ENCODE measurements around the gene VGLL4. TPM values are rescaled to one million over a fixed set of nuclear protein-coding genes. Genes with fewer than 3 reads are reported as not detected.
"Not testable (repeated sequence)": the region's sequence is repeated elsewhere in the genome, so short reads cannot be mapped to it uniquely, and the experiment has no call there.

Gene VGLL4
- total RNA-seq, 1 donor from 2014 or later: 29.4 TPM

GRCh38 chr3:11578169-11578568, 65.5 kb downstream of the VGLL4 start:
- H3K27me3 Mint-ChIP-seq (ENCODE audit: unreplicated experiment): no peaks in the 10 kb centered on the region
- no peak overlapping the region for H3K27ac Mint-ChIP-seq (ENCODE audit: unreplicated experiment)
- H3K9me3 Mint-ChIP-seq (ENCODE audit: unreplicated experiment): peaks cover 2% of the 10 kb centered on the region
- no peak for TF ChIP-seq CTCF (IDR thresholded peaks at IDR 0.05; ENCODE audit: partially characterized antibody, unreplicated experiment)
- no peak for DNase-seq
- H3K4me3 Mint-ChIP-seq (ENCODE audit: unreplicated experiment): no peak overlapping the region
- H3K36me3 Mint-ChIP-seq (ENCODE audit: unreplicated experiment): no peaks in the 10 kb centered on the region
- peaks cover 55% of the 10 kb centered on the region for H3K4me1 Mint-ChIP-seq (ENCODE audit: low read depth, unreplicated experiment)

- H3K4me3 Mint-ChIP-seq (ENCODE audit: unreplicated experiment): no peak overlapping the region
- peaks cover 2% of the 10 kb centered on the region for H3K9me3 Mint-ChIP-seq (ENCODE audit: unreplicated experiment)
- TF ChIP-seq CTCF (IDR thresholded peaks at IDR 0.05; ENCODE audit: partially characterized antibody, unreplicated experiment): no peak
- no peak for DNase-seq
- H3K36me3 Mint-ChIP-seq (ENCODE audit: unreplicated experiment): no peaks in the 10 kb centered on the region
- peaks cover 40% of the 10 kb centered on the region for H3K4me1 Mint-ChIP-seq (ENCODE audit: low read depth, unreplicated experiment)
- H3K27me3 Mint-ChIP-seq (ENCODE audit: unreplicated experiment): no peaks in the 10 kb centered on the region
- no peak overlapping the region for H3K27ac Mint-ChIP-seq (ENCODE audit: unreplicated experiment)
Observed at GRCh38 chr3:11576453-11576852, 67.3 kb downstream of the VGLL4 start.

- Mint-ChIP-seq H3K4me1 (ENCODE audit: low read depth, unreplicated experiment) (peaks cover 41% of the 10 kb centered on the region), H3K4me3 (ENCODE audit: unreplicated experiment) (no peak overlapping the region), H3K9me3 (ENCODE audit: unreplicated experiment) (peaks cover 3% of the 10 kb centered on the region), H3K36me3 (ENCODE audit: unreplicated experiment) (no peaks in the 10 kb centered on the region), H3K27ac (ENCODE audit: unreplicated experiment) (no peak overlapping the region), H3K27me3 (ENCODE audit: unreplicated experiment) (no peaks in the 10 kb centered on the region)
- no peak for TF ChIP-seq CTCF (IDR thresholded peaks at IDR 0.05; ENCODE audit: partially characterized antibody, unreplicated experiment)
- no peak for DNase-seq
Observed at GRCh38 chr3:11575677-11576076, 68.0 kb downstream of the VGLL4 start.

- H3K27ac Mint-ChIP-seq (ENCODE audit: unreplicated experiment): no peak overlapping the region
Observed at GRCh38 chr3:11574981-11575669, 68.6 kb downstream of the VGLL4 start.

GRCh38 chr3:11572660-11573059, 71.1 kb downstream of the VGLL4 start:
- H3K4me3 Mint-ChIP-seq (ENCODE audit: unreplicated experiment); H3K36me3 Mint-ChIP-seq (ENCODE audit: unreplicated experiment); DNase-seq; H3K27me3 Mint-ChIP-seq (ENCODE audit: unreplicated experiment); H3K27ac Mint-ChIP-seq (ENCODE audit: unreplicated experiment); H3K9me3 Mint-ChIP-seq (ENCODE audit: unreplicated experiment): not testable (repeated sequence)
- H3K4me1 Mint-ChIP-seq (ENCODE audit: low read depth, unreplicated experiment): peaks cover 39% of the 10 kb centered on the region

More at GRCh38 chr3:11574981-11575669, 68.6 kb downstream of the VGLL4 start:
- peaks cover 4% of the 10 kb centered on the region for H3K9me3 Mint-ChIP-seq (ENCODE audit: unreplicated experiment)
- H3K4me3 Mint-ChIP-seq (ENCODE audit: unreplicated experiment): no peak overlapping the region
- H3K27me3 Mint-ChIP-seq (ENCODE audit: unreplicated experiment): no peaks in the 10 kb centered on the region
- H3K4me1 Mint-ChIP-seq (ENCODE audit: low read depth, unreplicated experiment): peaks cover 45% of the 10 kb centered on the region
- no peaks in the 10 kb centered on the region for H3K36me3 Mint-ChIP-seq (ENCODE audit: unreplicated experiment)
- TF ChIP-seq CTCF (IDR thresholded peaks at IDR 0.05; ENCODE audit: partially characterized antibody, unreplicated experiment): no peak
- DNase-seq: no peak

Data from glutamatergic neuron (in vitro differentiated cells).